Measurements from ENCODE around the gene RPP30.

Gene RPP30

GRCh38 chr10:90846746-90847145 is 25.0 kb upstream of the RPP30 start:
- no peak for TF ChIP-seq CTCF (IDR thresholded peaks at IDR 0.05; ENCODE audit: borderline replicate concordance, insufficient read depth, low read depth, low read length)
- H3K4me3 ChIP-seq (ENCODE audit: low read depth, low read length), result no peak overlapping the region

DNA sequence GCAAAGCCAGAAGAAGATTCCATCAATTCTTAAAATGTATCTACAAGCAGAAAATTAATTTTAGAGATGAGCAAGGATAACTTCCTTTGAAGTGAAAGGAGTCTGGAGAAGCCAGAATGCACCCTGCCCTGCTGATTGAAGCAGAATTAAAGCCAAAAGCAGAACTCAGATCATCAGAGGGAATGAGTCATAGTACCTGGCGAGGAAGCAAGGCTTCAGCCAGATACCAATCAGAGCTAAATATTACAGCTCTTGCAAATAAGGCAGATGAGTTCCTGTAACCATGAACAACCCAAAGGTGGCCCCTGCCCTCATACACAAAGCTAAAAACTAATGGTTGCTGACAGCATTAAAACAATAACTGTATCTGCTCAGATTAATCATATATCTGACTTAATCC is 24.3 kb upstream of the RPP30 start:
- H3K4me3 ChIP-seq (ENCODE audit: low read depth, low read length), result no peak overlapping the region
- TF ChIP-seq CTCF (IDR thresholded peaks at IDR 0.05; ENCODE audit: borderline replicate concordance, insufficient read depth, low read depth, low read length), result no peak

DNA sequence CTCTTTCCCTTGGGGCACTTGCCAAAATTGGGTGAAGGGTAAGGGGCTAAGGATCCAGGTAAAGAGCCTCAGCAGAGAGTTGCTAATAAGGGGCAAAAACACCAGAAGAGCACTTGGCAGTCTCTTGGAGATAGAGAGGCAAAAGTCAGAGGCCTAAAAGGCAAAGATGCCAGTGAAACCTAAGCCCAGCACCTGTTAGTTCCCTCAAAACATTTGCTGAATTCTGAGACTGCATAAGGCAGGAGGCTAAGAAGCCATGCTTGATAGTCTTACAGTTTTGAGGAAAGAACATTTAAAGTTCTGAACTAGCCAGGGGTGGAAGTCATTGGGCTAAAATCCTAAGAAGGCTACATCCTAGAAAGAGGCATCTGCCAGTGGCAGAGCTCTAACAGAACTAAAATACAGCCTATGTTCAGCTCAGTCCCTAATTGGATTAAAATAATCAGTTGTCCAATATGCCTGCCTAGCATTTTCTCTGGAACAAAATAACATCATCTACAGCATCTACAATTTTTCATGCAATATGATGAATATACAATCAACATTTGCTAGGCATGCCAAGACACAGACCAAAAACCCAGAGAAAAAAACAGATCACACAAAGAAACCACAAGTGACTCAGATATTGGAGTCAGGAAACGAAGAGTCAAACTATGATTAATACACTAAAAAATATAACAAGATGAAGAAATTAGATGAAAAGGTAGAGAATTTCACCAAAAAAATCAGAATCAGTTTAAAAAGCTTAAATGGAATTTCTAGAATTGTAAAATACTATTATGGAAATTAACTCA is 21.6 kb upstream of the RPP30 start:
- no peak for TF ChIP-seq CTCF (IDR thresholded peaks at IDR 0.05; ENCODE audit: borderline replicate concordance, insufficient read depth, low read depth, low read length)
- no peak overlapping the region for H3K4me3 ChIP-seq (ENCODE audit: low read depth, low read length)

GRCh38 chr10:90855126-90855525 is 16.6 kb upstream of the RPP30 start:
- H3K4me3 ChIP-seq (ENCODE audit: low read depth, low read length), result no peak overlapping the region
- no peak for TF ChIP-seq CTCF (IDR thresholded peaks at IDR 0.05; ENCODE audit: borderline replicate concordance, insufficient read depth, low read depth, low read length)

DNA sequence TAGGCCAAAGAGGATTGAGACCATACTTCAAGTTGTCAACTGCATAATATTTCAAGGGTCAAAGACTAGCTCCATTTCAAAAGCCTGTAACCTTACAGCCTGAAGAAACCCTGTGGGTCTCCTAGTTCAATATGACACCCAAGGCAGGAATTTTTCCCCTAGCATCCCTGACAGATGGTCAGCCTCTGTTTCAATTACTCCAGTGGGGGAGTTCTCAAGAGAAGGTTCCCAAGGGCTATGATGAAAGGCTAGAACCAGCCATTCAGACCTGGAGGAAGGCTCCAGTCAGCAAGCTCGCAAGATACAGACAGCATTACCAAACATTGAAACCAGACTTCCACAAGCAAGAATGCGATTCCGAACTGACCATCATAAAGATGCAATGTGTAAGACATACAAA is 15.5 kb upstream of the RPP30 start:
- no peak for TF ChIP-seq CTCF (IDR thresholded peaks at IDR 0.05; ENCODE audit: borderline replicate concordance, insufficient read depth, low read depth, low read length)

GRCh38 chr10:90856964-90857634 is 14.7 kb upstream of the RPP30 start:
- peak overlapping the region; percentile 57 for H3K4me3 ChIP-seq (ENCODE audit: low read depth, low read length)
- no peak for TF ChIP-seq CTCF (IDR thresholded peaks at IDR 0.05; ENCODE audit: borderline replicate concordance, insufficient read depth, low read depth, low read length)

More for the DNA sequence above, 15.5 kb upstream of the RPP30 start:
- H3K4me3 ChIP-seq (ENCODE audit: low read depth, low read length), result no peak overlapping the region

Measured in GM12875 (cell line).